GM12878 (cell line): ENCODE results near the gene ZCCHC24. TPM values are rescaled to one million over a fixed set of nuclear protein-coding genes. Genes with fewer than 3 reads are reported as not detected.

ENCODE experiments used
- ATAC-seq: fragments of 200-7000 bp; cut with Tn5 transposase; 3 replicates; pipeline ENCODE4 v1.9.1; 2020; ENCODE audit warnings: mild to moderate bottlenecking, moderate library complexity
- BruUV-seq: library from RNA; stranded (reverse); fragments of 400-500 nt; replicated peaks from 2 replicates; lab custom pipeline; 2021; lab: Mats Ljungman, UMichigan
- CTCF ChIA-PET: fragments of 300-600 bp; sonication (Branson Sonifier 250); formaldehyde crosslinking; extraction: SDS; loops from one replicate; lab custom pipeline; 2021; ENCODE audit warnings: inconsistent platforms; lab: Yijun Ruan, JAX
- POLR2A ChIA-PET: fragments of 350-600 bp; formaldehyde crosslinking; extraction: SDS; loops from one replicate; lab custom pipeline; 2021; ENCODE audit warnings: inconsistent platforms; lab: Charles Lee
- RAD21 ChIA-PET: fragments of 300-600 bp; sonication (Branson Sonifier 250); formaldehyde crosslinking; loops from one replicate; lab custom pipeline; 2023; ENCODE audit warnings: antibody characterized with exemption; ENCODE audit not compliant: unreplicated experiment; lab: Charles Lee
- SMC1A ChIA-PET: fragments of 300-600 bp; sonication (Branson Sonifier 250); formaldehyde crosslinking; loops from one replicate; lab custom pipeline; 2023; ENCODE audit not compliant: unreplicated experiment, uncharacterized antibody; lab: Charles Lee
- DNase-seq: peaks from one replicate; pipeline ENCODE4 v3.0.0-alpha.2; 2011; ENCODE audit warnings: low read depth, low spot score
- FAIRE-seq: peaks from 3 replicates; lab custom pipeline; 2011; peaks lifted over from hg19 to GRCh38; lab: Jason Lieb, UNC
- H2AFZ ChIP-seq: 2 replicates; pipeline ENCODE4 v1.6.0; 2011; ENCODE audit warnings: low read depth, low read length, control low read depth; ENCODE audit not compliant: control insufficient read depth
- H3K27ac ChIP-seq: 2 replicates; pipeline ENCODE4 v1.5.1; 2011; ENCODE audit warnings: control low read depth; ENCODE audit not compliant: control insufficient read depth, insufficient read depth
- H3K27me3 ChIP-seq, 2 experiments: replicated peaks in 1 of 2; 2 replicates each; pipeline versions ENCODE4 v1.6.0 to v1.6.1; 2011; ENCODE audit warnings: low read length in 1 of 2; ENCODE audit not compliant: control insufficient read depth in 2 of 2, insufficient read depth in 2 of 2
- H3K36me3 ChIP-seq, 2 experiments: 2 replicates each; pipeline ENCODE4 v1.5.1; 2011; ENCODE audit warnings: low read length in 1 of 2; ENCODE audit not compliant: control insufficient read depth in 2 of 2, insufficient read depth in 2 of 2
- H3K4me1 ChIP-seq: 2 replicates; pipeline ENCODE4 v1.6.1; 2011; ENCODE audit warnings: mild to moderate bottlenecking, low read length, moderate library complexity, mixed read lengths; ENCODE audit not compliant: control insufficient read depth, insufficient read depth
- H3K4me2 ChIP-seq: 2 replicates; pipeline ENCODE4 v1.6.0; 2011; ENCODE audit warnings: control low read depth; ENCODE audit not compliant: control insufficient read depth, insufficient read depth
- H3K4me3 ChIP-seq: fragments of 200-600 bp; sonication (generic); 2 replicates; pipeline ENCODE4 v1.5.1; 2016
- H3K79me2 ChIP-seq: 2 replicates; pipeline ENCODE4 v1.6.0; 2011; ENCODE audit warnings: low read length; ENCODE audit not compliant: control insufficient read depth, insufficient read depth
- H3K9ac ChIP-seq: 2 replicates; pipeline ENCODE4 v1.8.0; 2011; ENCODE audit warnings: low read length, control low read depth, mixed read lengths; ENCODE audit not compliant: control insufficient read depth, insufficient read depth
- H3K9me3 ChIP-seq: replicated peaks from 3 replicates; pipeline ENCODE4 v1.5.1; 2011; ENCODE audit warnings: mild to moderate bottlenecking, low read length; ENCODE audit not compliant: control insufficient read depth, insufficient read depth
- H4K20me1 ChIP-seq: 2 replicates; pipeline ENCODE4 v1.6.0; 2011; ENCODE audit not compliant: control insufficient read depth, insufficient read depth
- CBX3 ChIP-seq: fragments of 200-600 bp; sonication (generic); IDR thresholded peaks from 2 replicates; pipeline ENCODE4 v1.6.1; 2016; ENCODE audit warnings: low read depth, borderline replicate concordance
- CREB1 ChIP-seq: IDR thresholded peaks from 2 replicates; pipeline ENCODE4 v1.6.1; 2012; ENCODE audit warnings: low read depth, mild to moderate bottlenecking, inconsistent platforms
- HDAC2 ChIP-seq: fragments of 200-600 bp; sonication (generic); IDR thresholded peaks from 2 replicates; pipeline ENCODE4 v1.6.1; 2017
- NR2C1 ChIP-seq: fragments of 450-650 bp; IDR thresholded peaks from 2 replicates; pipeline ENCODE4 v1.6.1; 2017; ENCODE audit warnings: antibody characterized with exemption, mild to moderate bottlenecking, moderate library complexity
- NR2C2 ChIP-seq: IDR thresholded peaks from 2 replicates; pipeline ENCODE4 v1.6.1; 2011; ENCODE audit warnings: borderline replicate concordance, low read depth; ENCODE audit not compliant: control insufficient read depth, insufficient read length
- NR2F1 ChIP-seq: fragments of 450-650 bp; conservative IDR thresholded peaks from 2 replicates; pipeline ENCODE4 v1.6.1; 2017; ENCODE audit warnings: mild to moderate bottlenecking
- RBBP5 ChIP-seq: fragments of 200-600 bp; sonication (generic); conservative IDR thresholded peaks from 2 replicates; pipeline ENCODE4 v1.6.1; 2016
- SMAD5 ChIP-seq: IDR thresholded peaks from 2 replicates; pipeline ENCODE4 v1.6.1; 2016; ENCODE audit warnings: antibody characterized with exemption, low read depth
- SMARCA5 ChIP-seq: fragments of 450-650 bp; IDR thresholded peaks from 2 replicates; pipeline ENCODE4 v1.6.1; 2017; ENCODE audit warnings: mild to moderate bottlenecking
- SMC3 ChIP-seq: IDR thresholded peaks from 2 replicates; pipeline ENCODE4 v1.6.1; 2011; ENCODE audit warnings: low read length, improper control_type of control experiment, borderline replicate concordance
- SREBF1 ChIP-seq: IDR thresholded peaks from 2 replicates; pipeline ENCODE4 v1.6.1; 2012; ENCODE audit warnings: mild to moderate bottlenecking, low read length
- ZBED1 ChIP-seq: IDR thresholded peaks from 2 replicates; pipeline ENCODE4 v1.6.1; 2016; ENCODE audit warnings: borderline replicate concordance
- ZBTB4 ChIP-seq: fragments of 450-650 bp; formaldehyde crosslinking; IDR thresholded peaks from 2 replicates; pipeline ENCODE4 v1.4.0; 2022; ENCODE audit warnings: mild to moderate bottlenecking, moderate library complexity
- ZNF622 ChIP-seq: fragments of 450-650 bp; IDR thresholded peaks from 2 replicates; pipeline ENCODE4 v1.6.1; 2017; ENCODE audit warnings: mild to moderate bottlenecking, inconsistent platforms
- WGBS: methylation state at CpG from one replicate; pipeline ENCODE4 v1.1.6; 2016; ENCODE audit warnings: low lambda C conversion rate; ENCODE audit not compliant: insufficient replicate concordance, insufficient coverage; ENCODE audit errors: missing lambda C conversion rate; 5-methylcytosine and 5-hydroxymethylcytosine counted together
- in situ Hi-C: fragments of 300-500 bp; cut with MboI; formaldehyde crosslinking; loops from 9 replicates; pipeline ENCODE4 v1.14.3; 2018; ENCODE audit warnings: mixed read lengths
- intact Hi-C: fragments of 100-400 bp; cut with micrococcal nuclease; formaldehyde crosslinking; loops from one replicate; pipeline ENCODE4 v1.14.2; 2022; ENCODE audit not compliant: unreplicated experiment
- polyA plus RNA-seq, 11 experiments: library from polyadenylated mRNA; depleted of rRNA in 4 of 11; unstranded in 6 of 11; stranded (reverse) in 5 of 11; fragments of >200 nt; fragmentation: Nextera tagmentation in 4 of 11; fragmentation: Illumina TruSeq in 1 of 11; extraction: Ambion mirVana in 4 of 11; extraction: Trizol in 1 of 11; gene quantifications; 1 replicate in 1 of 11; 2 replicates in 10 of 11; pipeline versions ENCODE4 v1.2.1 to v1.2.3, GENCODE V29; 2011 to 2016; ENCODE audit warnings: inconsistent platforms in 2 of 11, missing spikeins in 2 of 11, low read depth in 1 of 11
- total RNA-seq, 4 experiments: library from RNA; depleted of rRNA in 3 of 4; stranded (reverse); fragments of >200 nt in 3 of 4; fragmentation: Illumina TruSeq in 1 of 4; extraction: Trizol in 1 of 4; gene quantifications; 2 replicates each; pipeline versions ENCODE4 v1.2.1 to v1.2.3, GENCODE V29; 2013 to 2021
- TF ChIP-seq, protein P1 (sequence below): fragments of 450-650 bp; conservative IDR thresholded peaks from 2 replicates; pipeline ENCODE4 v1.6.1; 2017; ENCODE audit warnings: mild to moderate bottlenecking, moderate library complexity
- TF ChIP-seq, protein P2 (sequence below): fragments of 450-650 bp; formaldehyde crosslinking; IDR thresholded peaks from 2 replicates; pipeline ENCODE4 v1.4.0; 2020; ENCODE audit warnings: mild to moderate bottlenecking, moderate library complexity

Gene ZCCHC24
- total and polyA plus RNA-seq, 10 of the 15 experiments (the other 5 are each of a cell fraction or from before 2014, with no cell fraction given): 0.02 to 0.62 (median 0.04) TPM; not detected in 4

DNA sequence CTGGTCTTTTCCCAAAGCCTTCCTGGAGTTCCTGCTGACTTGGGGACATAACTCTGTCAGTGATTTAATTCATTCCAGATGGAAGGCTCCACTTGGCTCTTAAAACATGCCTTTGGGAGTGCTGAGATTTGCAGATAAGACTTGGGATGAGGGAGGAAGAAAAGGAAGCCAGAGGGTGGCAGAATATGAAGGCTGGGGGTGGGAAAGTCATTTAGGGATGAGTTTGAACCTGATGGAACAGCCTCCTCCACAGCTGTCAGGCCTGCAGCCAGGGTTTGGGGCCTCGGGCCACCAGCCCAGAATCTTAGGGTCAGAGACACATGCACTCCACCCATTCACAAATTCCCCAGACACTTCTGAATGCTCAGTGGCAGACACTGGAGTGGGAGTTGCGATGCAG is 38.5 kb upstream of the ZCCHC24 start (continued):
- TF ChIP-seq ZBTB4 (CRISPR knock-in tag): no peak
- no peak for TF ChIP-seq NR2C2
- no peak for TF ChIP-seq CBX3
- TF ChIP-seq SMC3: no peak
- TF ChIP-seq, all 136 proteins: peak for 0

GRCh38 chr10:79483299-79483698 is 37.9 kb upstream of the ZCCHC24 start:
- FAIRE-seq: no peak
- RAD21 ChIA-PET: no interaction called here
- TF ChIP-seq ZBED1 (no peak), SREBF1 (no peak), RBBP5 (no peak), HDAC2 (no peak), NR2F1 (no peak), ZNF622 (no peak), CREB1 (no peak), NR2C1 (no peak), SMARCA5 (no peak), SMAD5 (no peak)
- TF ChIP-seq, protein P1, sequence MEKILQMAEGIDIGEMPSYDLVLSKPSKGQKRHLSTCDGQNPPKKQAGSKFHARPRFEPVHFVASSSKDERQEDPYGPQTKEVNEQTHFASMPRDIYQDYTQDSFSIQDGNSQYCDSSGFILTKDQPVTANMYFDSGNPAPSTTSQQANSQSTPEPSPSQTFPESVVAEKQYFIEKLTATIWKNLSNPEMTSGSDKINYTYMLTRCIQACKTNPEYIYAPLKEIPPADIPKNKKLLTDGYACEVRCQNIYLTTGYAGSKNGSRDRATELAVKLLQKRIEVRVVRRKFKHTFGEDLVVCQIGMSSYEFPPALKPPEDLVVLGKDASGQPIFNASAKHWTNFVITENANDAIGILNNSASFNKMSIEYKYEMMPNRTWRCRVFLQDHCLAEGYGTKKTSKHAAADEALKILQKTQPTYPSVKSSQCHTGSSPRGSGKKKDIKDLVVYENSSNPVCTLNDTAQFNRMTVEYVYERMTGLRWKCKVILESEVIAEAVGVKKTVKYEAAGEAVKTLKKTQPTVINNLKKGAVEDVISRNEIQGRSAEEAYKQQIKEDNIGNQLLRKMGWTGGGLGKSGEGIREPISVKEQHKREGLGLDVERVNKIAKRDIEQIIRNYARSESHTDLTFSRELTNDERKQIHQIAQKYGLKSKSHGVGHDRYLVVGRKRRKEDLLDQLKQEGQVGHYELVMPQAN: no peak
- TF ChIP-seq, protein P2, sequence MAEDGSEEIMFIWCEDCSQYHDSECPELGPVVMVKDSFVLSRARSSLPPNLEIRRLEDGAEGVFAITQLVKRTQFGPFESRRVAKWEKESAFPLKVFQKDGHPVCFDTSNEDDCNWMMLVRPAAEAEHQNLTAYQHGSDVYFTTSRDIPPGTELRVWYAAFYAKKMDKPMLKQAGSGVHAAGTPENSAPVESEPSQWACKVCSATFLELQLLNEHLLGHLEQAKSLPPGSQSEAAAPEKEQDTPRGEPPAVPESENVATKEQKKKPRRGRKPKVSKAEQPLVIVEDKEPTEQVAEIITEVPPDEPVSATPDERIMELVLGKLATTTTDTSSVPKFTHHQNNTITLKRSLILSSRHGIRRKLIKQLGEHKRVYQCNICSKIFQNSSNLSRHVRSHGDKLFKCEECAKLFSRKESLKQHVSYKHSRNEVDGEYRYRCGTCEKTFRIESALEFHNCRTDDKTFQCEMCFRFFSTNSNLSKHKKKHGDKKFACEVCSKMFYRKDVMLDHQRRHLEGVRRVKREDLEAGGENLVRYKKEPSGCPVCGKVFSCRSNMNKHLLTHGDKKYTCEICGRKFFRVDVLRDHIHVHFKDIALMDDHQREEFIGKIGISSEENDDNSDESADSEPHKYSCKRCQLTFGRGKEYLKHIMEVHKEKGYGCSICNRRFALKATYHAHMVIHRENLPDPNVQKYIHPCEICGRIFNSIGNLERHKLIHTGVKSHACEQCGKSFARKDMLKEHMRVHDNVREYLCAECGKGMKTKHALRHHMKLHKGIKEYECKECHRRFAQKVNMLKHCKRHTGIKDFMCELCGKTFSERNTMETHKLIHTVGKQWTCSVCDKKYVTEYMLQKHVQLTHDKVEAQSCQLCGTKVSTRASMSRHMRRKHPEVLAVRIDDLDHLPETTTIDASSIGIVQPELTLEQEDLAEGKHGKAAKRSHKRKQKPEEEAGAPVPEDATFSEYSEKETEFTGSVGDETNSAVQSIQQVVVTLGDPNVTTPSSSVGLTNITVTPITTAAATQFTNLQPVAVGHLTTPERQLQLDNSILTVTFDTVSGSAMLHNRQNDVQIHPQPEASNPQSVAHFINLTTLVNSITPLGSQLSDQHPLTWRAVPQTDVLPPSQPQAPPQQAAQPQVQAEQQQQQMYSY (CRISPR knock-in tag): no peak

More at GRCh38 chr10:79483299-79483698, 37.9 kb upstream of the ZCCHC24 start:
- ATAC-seq (no peak), DNase-seq (no peak)
- 0% methylated on average over 3 of the region's 3 CpGs for WGBS
- H3K9me3 ChIP-seq: no peaks in the 10 kb centered on the region
- POLR2A ChIA-PET: no interaction called here
- no peaks in the 10 kb centered on the region for H3K36me3 ChIP-seq
- H3K9ac ChIP-seq: no peak overlapping the region
- SMC1A ChIA-PET: interaction anchor here (0.9 to 1.1 kb wide), 2 partner anchors 70 to 109 kb away, joined by 3 to 4 read pairs; no protein-coding TSS in a partner anchor
- H3K27me3 ChIP-seq: no peaks in the 10 kb centered on the region
- no peaks in the 10 kb centered on the region for H3K79me2 ChIP-seq
- H3K4me1 ChIP-seq: no peaks in the 10 kb centered on the region
- intact Hi-C loops: no loop called here
- H3K4me3 ChIP-seq: no peak overlapping the region
- CTCF ChIA-PET: interaction anchor here (0.7 to 2.4 kb wide), 2 partner anchors 15 to 22 kb away, joined by 3 to 8 read pairs; no protein-coding TSS in a partner anchor
- H3K4me2 ChIP-seq: no peak overlapping the region
- in situ Hi-C loops: no loop called here
- no peak overlapping the region for H2AFZ ChIP-seq
- no peaks in the 10 kb centered on the region for H4K20me1 ChIP-seq
- BruUV-seq: no TSS peak
- no peak overlapping the region for H3K27ac ChIP-seq
